HG02943 (cell line): Measurements from ENCODE around the gene GPR42.
"Not testable (repeated sequence)": the region's sequence is repeated elsewhere in the genome, so short reads cannot be mapped to it uniquely, and the experiment has no call there.

Source experiments
- ATAC-seq: cut with Tn5 transposase; IDR thresholded peaks from one replicate; pipeline ENCODE4 v1.9.1; 2021; ENCODE audit warnings: mild to moderate bottlenecking, low read depth, moderate library complexity; ENCODE audit not compliant: unreplicated experiment

Gene GPR42

GRCh38 chr19:35392742-35393715, 22.2 kb downstream of the GPR42 start:
- ATAC-seq = no peak

- no peak for ATAC-seq
Measured at GRCh38 chr19:35395382-35396199, 24.7 kb downstream of the GPR42 start.

- no peak for ATAC-seq
Measured at GRCh38 chr19:35396240-35396885, 25.5 kb downstream of the GPR42 start.

- no peak for ATAC-seq
Measured at GRCh38 chr19:35397064-35397463, 26.2 kb downstream of the GPR42 start.

- ATAC-seq = no peak
Measured at GRCh38 chr19:35398570-35398969, 27.7 kb downstream of the GPR42 start.

DNA sequence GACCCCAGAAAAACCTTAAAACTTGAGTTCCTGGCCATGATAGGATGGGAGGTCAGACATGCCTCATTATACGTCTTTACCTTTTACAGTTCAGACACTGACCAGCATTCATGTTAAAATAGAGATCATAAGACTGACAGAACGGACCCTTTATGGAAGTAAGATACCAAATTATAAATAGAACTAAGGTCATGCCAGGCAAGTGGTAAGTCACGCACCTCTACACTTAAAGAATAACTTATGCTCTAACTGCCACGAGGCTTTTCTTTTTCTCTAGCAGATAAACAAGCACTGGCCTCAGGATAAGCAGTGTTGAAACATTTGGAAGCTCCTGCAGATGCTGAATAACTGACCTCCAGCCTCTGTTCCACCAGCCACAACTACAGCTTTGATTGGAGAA, 28.4 kb downstream of the GPR42 start:
- no peak for ATAC-seq

DNA sequence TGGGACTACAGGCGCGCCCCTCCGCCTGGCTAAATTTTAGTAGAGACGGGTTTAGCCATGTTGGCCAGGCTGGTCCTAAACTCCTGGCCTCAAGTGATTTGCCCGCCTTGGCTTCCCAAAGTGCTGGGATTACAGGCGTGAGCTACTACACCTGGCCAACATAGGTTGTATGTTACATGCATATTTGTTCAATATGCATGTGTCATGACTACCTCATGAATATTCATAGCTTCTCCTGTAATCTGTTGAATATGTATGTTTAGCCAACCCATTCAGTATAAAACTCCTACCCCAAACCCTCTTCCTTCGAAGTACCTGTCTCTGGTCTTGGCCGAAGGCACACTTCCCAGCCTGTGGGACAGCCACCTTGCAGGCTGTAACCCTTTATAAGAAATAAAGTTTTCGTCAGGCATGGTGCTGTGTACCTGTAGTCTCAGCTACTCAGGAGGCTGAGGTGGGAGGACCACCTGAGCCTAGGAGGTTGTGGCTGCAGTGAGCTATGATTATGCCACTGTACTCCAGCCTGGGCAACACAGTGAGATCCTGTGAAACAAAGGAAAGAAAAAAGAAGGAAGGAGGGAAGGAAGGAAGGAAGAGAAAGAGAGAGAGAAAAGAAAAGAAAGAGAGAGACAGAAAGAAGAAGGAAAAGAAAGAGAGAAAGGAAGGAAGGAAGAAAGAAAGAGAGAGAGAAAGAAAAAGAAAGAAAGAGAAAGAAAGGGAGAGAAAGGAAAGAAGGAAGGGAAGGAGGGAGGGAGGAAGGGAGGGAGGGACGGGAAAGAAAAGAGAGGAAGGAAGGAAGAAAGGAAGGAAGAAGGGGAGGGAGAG, 29.3 kb downstream of the GPR42 start:
- no peak for ATAC-seq

- no peak for ATAC-seq
Measured at GRCh38 chr19:35400773-35401100, 29.9 kb downstream of the GPR42 start.

GRCh38 chr19:35401416-35401815, 30.5 kb downstream of the GPR42 start:
- ATAC-seq = not testable (repeated sequence)

GRCh38 chr19:35403116-35403760, 32.4 kb downstream of the GPR42 start:
- ATAC-seq = no peak

DNA sequence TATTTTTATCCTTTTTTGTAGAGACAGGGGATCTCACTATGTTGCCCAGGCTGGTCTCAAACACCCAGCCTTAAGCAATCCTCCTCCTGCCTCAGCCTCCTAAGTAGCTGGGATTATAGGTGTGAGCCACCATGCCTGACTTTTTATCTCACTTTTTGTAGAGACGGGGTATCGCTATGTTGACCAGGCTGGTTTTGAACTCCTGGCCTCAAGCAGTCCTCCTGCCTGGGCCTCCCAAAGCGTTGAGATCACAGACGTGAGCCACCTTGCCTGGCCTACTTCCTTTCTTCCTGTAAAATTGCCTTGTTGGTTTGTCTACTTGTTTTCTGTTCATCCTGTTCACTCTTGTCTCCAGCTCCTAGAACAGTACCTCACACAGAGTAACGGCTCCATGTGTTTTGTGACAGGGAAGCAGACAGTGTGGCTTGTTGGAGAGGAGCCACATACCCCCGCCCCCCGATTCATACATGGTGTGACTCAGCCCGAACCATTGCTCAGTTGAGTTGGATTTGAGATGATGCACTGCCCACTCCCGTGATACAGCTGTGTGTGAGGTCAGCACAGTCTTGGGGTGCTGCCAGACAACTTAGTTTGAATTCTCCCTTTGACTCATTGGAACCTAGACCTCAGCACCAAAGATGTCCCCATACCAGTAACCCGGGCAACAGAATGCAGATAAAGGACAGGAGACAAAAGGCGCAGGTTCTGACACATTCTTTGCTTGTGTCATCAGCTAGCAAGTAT, 34.2 kb downstream of the GPR42 start:
- ATAC-seq = no peak

GRCh38 chr19:35407619-35408018, 36.8 kb downstream of the GPR42 start:
- no peak for ATAC-seq

DNA sequence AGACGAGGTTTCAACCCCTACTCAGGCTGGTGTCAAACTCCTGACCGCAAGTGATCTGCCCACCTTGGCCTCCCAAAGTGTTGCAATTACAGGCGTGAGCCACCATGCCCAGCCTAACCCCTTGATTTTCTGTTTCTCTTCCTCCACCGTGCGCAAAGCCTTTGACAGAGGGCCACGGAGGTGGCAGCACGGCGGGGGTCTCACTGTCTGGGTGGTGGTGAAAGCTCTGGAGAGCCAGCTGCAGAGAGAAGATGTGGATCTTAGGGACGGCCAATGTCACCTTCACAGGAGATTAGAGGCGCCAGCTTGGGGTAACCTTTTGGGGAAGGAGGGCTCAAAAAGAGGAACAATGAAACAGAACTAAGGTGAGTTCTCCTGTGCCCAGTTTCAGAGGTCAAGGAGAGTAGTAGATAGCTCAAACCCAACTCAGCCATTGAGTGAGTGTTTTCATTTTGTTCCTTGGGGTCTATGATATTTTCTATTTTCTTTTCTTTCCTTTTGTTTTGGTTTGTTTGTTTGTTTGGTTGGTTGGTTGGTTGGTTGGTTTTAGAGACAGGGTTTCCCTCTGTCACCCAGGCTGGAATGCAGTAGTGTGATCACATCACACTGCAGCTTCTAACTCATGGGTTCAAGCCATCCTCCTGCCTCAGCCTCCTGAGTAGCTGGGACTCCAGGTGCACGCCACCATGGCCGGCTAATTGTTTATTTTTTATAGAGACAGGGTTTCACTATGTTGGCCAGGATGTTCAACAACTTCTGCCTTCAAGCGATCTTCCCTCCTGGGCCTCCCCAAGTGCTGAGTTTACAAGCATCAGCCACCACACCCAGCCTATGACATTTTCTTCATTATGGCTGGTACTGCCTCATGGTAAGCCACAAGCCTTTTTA, 37.7 kb downstream of the GPR42 start:
- no peak for ATAC-seq

GRCh38 chr19:35409191-35409590, 38.3 kb downstream of the GPR42 start:
- ATAC-seq = no peak

DNA sequence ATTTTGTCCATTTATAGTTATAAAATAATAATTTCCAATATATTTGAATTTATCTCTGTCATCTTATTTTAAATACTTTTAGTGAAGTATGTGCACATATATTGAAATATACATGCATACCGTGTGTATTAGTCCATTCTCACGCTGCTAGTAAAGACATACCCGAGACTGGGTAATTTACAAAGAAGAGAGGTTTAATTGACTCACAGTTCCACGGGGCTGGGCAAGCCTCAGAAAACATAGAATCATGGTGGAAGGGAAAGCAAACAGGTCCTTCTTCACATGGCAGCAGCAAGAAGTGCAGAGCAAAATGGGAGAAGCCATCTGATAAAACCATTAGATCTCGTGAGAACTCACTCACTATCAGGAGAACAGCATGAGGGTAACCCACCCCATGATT, 39.6 kb downstream of the GPR42 start:
- no peak for ATAC-seq

DNA sequence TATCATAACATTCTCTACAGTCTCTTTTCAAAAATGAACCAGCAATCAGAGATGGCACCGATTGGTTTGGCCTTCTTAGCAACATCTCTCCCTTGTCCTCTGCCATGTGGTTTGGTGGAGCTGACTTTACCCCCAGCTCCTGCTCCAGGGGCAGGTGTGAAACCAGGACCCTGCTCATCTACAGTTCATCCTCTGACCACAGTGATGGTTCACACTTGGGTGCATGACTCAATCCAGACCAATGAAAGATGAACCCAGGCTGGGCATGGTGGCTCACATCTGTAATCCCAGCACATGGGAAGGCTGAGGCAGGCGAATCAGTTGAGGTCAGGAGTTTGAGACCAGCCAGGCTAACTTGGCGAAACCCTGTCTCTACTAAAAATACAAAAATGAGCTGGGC, 43.6 kb downstream of the GPR42 start:
- ATAC-seq = no peak

DNA sequence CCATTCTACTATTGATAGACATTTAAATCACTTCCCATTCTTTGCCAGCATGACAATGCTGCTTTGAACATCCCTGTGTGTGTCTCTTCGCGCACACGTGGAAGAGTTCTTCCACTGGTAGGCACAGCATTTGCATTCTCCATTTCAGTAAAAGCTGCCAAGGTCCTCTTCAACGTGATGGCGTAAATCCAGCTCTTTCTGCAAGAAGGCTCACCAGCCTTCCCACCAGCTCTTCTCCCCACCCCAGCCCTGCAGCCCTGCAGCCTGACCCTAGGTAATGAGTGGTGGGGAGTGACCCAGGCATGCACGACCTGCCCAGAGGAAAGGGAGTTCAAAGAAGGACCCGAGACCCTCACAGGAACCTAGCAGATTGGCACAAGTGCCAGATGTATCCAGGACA, 45.5 kb downstream of the GPR42 start:
- ATAC-seq = no peak

DNA sequence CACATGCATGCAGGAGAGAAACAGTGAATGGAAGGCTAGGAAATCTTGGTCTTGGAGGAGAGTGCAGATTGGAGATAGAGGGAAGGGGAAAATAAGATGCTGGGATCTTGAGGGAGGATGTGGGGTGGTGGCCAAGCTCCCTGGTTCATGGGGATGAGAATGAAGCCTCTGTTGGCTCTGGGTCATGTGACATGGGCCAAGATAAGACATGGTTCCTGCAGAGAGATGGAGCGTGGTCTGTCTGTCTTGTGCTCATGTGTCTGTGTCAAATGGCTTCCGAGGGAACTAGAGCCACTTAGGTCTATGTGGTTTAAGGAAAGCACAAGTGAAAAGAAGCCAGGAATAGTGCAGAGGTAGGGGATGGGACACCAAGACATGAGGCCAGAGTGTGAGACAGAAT, 46.4 kb downstream of the GPR42 start:
- no peak for ATAC-seq
